GM19193 (cell line): Measurements from ENCODE around the gene TCEANC2.

Experiments used
- POLR2A ChIP-seq: IDR thresholded peaks from 4 replicates; pipeline ENCODE4 v1.6.1; 2011; ENCODE audit not compliant: insufficient read depth, insufficient read length; ENCODE audit errors: extremely low read depth

TCEANC2 gene

DNA sequence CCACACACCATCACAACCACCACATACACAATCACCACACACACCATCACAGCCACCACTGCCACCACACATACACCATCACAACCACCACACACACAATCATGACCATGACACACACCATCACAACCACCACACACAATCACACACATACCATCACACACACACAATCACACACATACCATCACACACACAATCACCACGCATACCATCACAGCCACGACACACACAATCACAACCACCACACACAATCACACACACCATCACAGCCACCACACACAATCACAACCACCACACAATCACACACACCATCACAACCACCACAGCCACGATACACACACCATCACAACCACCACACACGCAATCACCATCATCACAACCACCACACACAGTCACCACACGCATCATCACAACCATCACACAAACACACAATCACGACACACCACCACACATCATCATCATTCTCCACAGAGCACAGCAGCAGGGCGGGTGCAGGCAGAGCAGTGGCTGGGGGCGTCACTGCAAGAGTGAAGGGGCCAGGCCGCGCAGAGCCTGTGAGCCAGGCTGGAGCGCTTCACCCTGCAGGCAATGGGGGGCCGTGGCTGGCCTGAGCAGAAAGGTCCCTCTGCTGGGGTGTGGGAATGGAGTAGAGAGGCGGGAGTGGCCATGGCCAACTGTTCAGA is 66.8 kb downstream of the TCEANC2 start:
- no peak for TF ChIP-seq POLR2A

DNA sequence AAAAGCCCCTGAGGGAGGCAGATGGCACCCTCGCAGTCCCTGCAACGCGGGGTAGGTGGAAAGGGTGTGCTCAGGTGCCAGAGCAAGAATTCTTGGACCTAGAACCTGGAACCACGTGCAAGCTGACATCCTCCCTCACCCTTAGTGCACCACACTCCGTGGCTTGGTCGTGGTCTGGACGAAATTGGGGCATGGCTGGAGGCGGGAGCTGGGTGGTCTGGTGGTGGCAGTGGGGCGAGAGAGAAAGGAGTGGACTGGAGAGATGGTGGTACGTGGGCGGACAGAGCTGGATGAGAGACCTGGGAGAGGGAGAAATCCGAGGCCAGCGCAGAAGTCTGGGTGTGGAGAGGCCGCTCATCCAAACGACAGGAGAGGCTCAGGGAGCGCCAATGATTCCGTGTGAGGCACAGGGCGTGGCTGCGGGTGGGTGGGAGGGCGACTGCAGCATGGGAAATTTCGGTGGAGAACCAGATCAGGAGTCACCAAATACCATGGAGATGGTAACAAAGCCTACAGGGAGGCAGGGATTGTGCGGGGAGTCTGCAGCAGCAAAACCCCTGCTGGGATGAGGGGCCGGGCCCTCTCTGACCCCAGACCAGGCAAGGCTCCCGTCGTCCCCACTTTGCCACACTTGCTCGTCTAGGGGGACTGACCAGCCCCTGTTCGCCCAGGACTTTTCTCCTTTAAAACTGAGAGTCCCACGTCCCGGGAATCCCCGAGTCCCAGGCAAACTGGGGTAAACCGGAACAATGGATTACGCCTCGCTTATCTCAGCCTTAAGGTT is 67.5 kb downstream of the TCEANC2 start:
- no peak for TF ChIP-seq POLR2A

DNA sequence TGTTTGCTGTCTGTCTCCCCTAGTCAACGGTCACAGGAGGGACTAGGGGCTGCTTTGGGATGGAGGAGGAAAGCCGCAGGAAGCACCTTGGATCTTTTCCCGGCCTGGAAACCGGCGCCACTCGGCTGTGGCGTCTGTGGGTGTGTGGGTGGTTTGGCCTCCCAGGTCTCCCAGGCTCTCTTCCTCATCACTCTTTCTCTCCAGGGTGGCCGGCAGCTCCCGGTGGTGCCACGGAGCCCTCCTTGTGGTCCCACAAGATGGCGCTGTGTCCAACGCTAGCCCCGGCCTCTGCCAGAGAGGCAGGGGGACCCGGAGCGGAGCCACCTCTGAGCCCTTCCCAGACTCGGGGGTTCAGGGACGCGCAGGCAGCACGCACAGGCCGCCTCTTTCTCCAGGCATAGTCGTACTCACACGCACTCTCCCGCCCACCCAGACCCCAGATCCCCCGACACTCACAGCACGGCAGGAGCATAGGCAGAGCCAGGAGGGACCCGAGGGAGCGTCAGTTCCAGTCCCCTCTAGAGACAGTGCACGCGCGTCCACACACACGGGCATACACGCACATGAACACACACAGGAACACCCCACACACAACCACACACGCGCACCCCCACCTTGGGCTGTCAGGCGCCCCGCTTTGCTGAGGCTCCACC is 68.2 kb downstream of the TCEANC2 start:
- TF ChIP-seq POLR2A = no peak

DNA sequence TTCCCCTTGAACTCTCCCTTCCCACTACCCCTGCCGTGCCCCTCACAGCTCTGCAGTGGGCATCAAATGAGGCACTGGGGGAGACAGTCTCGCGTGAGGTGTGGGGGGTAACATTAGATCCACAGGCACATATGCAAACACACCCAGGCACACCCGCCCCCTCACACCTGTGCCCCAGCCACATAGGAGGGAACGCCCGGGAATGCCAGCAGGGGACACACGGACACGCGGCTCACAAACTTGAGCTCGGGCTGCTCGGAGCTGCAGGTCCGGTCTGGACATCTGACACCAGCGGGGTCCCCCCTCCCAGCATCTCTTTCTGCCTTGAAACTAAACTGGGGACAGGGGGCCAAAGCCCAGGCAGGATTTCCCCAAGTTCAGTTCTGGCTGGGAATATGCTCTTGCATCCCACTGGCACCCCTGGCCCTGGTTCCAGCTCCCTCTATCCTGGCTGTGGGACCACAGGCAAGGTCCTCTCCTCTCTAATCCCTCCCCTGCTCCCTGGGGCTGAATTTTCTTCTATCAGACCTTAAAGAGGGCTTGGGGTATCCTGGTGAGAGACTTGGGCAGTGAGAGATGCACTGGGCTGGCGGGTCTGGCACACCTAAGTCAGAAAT is 68.8 kb downstream of the TCEANC2 start:
- no peak for TF ChIP-seq POLR2A

DNA sequence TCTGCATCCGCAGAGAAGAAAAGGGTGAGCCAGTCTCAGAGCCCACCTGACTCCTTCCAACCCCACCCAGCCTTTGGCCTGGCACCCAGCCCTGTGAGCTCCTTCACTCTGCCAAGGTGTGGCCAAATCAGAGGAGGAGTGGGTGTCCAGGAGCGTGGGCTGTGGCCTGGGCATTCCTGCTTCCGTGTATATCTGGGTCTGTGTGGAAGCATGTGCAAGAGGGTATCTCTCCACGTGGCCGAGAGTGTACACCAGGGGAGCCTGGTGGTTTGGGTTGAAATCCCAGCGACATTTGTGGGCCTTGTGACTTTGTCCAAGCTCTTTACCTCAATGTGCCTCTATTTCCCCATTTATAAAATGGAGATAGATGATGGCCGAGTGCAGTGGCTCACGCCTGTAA is 69.6 kb downstream of the TCEANC2 start:
- TF ChIP-seq POLR2A = no peak

DNA sequence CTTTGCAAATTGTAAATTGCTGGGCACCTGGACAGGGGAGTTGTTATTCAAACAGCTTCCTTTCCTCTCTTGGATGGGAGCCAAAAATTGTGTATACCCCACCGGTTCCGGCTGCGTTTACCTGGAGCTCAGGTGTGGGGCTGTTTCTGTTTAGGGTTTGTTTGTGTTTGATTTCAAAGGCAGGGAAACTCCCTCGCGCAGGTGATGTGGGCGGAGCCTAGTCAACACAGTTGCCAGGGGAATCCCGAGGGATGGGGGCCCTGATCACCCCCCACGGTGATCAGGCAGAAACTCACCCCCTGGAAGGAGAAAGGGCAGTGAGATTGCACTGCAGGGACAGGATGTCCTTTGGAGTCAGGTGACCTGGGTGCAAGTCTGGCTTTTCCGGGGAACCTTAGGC is 71.1 kb downstream of the TCEANC2 start:
- TF ChIP-seq POLR2A = no peak

DNA sequence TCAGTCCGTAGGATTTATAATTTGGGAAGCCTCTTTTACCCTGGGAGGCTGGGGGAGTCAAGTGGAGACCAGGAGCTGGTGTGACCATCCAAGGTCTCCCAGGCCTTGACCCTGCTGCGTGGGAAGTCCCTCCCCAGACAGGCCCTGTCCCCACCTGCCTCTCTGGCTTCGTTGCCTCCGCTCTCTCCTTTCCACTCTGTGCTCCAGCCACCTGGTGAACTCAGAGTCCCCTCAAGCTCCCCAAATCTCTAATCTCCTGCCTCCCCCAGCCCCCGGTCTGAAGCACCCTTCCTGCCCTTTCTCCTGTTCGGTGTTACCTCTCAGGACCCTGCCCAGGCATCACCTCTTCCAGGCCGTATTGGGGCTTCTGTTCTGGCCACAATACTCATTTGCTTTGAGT is 71.5 kb downstream of the TCEANC2 start:
- no peak for TF ChIP-seq POLR2A

DNA sequence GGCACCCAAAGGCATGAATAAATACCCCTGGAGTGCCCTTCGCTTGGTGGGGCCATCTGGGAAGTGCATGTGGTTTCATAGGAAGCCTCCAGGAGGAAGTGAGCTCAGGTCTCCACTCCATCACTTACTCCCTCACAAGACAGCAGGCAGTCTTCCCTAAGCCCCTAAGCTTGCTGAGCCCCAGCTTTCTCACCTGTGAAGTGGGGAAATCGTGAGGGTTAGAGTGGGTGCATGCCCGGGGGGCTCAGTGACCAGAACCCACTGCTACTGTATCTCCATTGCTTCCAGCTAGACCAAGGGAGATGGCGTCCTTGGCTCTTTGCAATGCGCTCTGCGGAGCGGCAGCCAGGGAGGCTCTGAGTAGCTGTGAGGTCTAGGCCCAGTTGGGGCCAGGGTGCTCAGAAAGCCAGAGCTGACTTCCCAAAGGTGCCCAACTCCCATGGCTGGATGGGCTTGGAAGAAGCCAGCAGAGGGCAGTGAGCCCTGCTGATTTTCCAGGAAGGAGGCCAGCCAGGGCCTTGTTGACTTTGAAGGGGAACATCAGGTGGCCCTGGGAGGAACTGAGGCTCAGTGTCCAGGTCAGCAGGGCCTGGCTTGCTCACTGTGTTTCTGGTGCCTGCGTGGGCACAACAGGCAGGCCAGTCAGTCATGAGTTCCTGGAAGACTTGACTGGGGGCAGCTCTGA is 72.1 kb downstream of the TCEANC2 start:
- TF ChIP-seq POLR2A = no peak

DNA sequence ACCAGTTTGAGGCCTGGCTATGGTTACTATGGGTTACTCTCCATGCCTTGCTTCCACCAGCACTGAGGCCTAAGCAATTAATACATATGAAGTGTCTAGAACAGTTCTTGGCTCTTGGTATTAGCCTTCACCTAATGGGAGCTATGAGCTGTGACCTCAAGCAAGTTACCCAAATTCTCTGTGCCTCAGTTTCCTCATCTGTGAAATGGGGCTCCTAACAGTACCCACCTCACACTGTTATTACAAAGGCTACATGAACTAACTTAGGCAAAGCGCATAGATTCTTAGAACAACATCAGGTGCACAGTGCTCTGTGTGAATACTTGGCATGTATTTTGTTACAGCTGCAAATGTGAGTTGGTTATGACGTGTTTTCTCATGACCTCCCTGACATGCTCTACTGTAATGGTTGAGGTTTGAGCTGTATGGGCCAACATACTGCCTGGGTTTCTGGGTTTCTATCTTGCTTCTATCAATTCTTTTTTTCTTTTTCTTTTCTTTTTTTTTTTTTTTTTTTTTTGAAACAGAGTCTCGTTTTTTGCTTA is 72.9 kb downstream of the TCEANC2 start:
- no peak for TF ChIP-seq POLR2A

DNA sequence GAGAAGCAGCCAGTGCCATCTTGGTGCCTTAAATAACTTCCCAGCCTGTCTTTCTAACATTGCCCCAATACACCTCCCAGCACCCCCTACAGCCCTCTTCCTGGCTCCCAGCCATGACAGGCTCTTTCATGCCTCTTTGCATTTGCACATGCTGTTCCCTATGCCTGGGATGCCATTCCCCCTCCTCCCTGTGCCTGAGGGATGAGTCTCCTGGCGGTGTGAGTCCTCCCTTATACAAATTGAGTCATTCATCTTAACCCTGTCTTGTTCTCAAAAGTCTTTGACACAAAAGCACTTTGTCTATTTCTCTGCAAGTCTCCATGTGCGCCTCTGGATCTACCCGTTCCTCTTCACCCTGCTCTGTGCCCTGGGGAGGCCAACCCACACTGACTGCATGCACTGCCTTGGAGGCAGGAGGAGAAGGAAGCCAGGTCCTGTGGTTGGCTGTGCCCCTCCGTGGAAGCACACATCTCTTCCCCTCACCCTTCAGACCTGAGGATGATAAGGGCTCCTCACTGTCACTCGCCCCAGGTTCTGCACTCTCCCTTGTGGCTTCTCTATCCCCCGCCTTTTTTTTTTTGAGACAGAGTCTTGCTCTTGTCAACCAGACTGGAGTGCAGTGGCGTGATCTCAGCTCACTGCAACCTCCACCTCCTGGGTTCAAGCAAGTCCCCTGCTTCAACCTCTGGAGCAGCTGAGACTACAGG is 74.3 kb downstream of the TCEANC2 start:
- no peak for TF ChIP-seq POLR2A

DNA sequence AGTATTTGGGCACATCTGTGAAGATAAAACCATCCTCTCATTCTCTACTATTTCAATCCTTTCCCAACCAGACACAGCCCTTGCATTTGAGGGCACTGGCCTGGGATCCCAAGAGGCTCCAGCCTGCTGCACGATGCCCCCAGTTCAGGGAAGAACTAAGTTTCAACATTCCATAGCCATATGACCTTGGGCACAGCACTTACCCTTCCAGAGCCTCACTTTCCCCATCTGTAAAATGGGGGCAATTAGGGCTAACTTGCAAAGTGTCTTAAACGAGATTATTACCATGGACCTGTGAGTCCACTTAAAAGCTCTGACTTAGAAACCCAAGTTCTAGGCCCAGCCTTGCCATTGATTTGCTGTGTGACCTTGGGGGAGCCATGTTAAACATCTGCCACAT is 76.5 kb downstream of the TCEANC2 start:
- TF ChIP-seq POLR2A = no peak

DNA sequence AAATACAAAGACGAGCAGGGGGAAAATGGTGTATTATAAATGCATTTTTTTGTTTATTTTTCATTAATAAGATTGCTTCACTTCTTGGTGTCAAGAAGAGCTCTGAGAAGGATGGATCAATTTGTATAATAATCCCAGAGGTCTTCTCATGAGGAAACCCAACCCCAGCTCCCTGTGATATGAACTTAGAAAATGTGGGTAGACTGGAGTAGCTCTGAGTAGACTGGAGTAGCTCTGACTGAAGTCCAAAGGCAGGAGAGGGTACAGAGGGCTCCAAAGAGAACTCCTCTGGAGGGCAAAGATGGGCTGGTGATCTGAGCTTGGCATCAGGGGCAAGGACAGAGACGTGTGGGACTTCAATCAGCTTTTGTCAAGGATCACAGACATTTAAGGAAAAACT is 78.0 kb downstream of the TCEANC2 start:
- no peak for TF ChIP-seq POLR2A

DNA sequence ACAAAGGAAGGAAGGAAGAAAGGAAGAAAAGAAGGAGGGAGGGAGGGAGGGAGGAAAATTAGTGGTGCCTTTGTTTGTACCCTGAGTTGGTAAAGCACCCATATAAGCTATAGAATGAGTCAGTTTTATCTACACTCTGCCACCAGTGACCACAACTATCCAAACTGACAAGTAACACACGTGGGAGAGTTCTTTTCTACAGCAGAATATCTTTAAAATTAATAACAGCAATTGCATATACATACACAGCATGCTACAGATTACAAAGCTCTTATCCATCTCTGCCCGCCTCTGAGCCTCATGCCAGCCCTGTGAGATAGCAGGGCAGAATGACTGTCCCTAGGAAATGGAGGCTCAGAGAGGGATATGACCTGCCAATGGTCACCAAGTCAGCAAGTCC is 79.1 kb downstream of the TCEANC2 start:
- TF ChIP-seq POLR2A = no peak

DNA sequence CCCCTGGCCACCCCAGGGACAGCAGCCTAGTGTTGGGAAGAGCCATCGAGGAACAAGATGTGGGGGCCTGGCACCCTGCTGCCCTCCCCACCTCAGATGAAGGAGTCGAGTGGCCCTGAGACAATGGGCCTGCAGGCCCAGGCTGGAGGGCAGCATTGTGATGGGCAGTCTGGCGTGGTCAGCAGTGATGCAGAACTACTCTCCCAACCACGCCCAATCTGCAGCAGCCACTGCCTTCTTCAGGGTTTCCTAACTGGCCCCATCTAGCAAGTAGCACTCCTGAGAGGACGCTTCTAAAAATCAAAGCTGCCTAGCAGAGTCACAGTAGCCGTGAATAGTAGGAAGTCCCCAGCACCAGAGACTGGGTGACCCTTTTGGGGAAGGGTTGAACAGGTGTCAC is 80.9 kb downstream of the TCEANC2 start:
- TF ChIP-seq POLR2A = no peak
